ENCODE results near the gene DEFB123.

- TF ChIP-seq CTCF (conservative IDR thresholded peaks at IDR 0.05 in 1 of 2, IDR thresholded peaks at IDR 0.05 in 1 of 2; ENCODE audit: low read depth in 1 of 2, low read length in 2 of 2) (no peak), EZH2 (IDR thresholded peaks at IDR 0.05; ENCODE audit: low read length, missing control alignments) (no peak)
Observed at GRCh38 chr20:31414381-31414780, 26.1 kb upstream of the DEFB123 start.

Measured in fibroblast of lung (primary cell).